ENCODE results near the gene NAPA.

DNA sequence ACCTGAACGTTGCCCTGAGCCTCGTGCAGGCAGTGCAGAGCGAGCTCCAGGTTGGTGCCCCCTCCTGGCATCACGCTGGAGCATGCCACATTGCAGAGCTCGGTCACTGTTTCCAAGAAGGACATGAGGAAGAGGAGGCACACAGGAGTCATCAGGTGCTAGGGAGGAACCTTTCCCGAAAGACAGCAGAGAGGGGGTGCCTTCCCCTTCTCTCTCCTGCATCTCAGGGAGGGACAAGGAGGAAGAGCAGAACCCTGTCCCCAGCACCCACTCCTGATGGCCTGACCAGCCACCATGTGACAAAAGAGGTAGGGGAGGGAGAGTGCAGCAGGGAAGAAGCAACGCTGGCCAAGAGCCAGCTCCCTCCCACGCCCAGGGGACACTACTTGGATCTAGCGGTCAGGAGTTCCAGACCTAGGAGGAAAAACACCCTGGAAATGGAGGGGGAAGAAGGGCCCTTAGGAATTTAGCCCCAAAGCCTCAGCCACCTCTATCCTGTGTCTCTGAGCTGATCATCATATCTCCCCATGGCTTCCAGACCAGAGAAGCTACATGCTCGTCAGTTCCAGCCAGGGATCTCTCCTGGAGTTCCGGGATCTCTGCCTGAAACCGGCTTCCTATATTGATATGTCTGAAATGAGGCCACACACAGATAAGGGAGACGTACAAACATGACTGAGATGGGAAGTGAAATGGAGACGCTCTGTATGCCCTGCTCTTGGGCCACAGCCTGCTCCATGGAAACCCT lies 17.0 kb upstream of the NAPA start:
- TF ChIP-seq, protein P1, sequence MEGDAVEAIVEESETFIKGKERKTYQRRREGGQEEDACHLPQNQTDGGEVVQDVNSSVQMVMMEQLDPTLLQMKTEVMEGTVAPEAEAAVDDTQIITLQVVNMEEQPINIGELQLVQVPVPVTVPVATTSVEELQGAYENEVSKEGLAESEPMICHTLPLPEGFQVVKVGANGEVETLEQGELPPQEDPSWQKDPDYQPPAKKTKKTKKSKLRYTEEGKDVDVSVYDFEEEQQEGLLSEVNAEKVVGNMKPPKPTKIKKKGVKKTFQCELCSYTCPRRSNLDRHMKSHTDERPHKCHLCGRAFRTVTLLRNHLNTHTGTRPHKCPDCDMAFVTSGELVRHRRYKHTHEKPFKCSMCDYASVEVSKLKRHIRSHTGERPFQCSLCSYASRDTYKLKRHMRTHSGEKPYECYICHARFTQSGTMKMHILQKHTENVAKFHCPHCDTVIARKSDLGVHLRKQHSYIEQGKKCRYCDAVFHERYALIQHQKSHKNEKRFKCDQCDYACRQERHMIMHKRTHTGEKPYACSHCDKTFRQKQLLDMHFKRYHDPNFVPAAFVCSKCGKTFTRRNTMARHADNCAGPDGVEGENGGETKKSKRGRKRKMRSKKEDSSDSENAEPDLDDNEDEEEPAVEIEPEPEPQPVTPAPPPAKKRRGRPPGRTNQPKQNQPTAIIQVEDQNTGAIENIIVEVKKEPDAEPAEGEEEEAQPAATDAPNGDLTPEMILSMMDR (conservative IDR thresholded peaks at IDR 0.05; ENCODE audit: low read length): peak; percentile 36; the same call in 1 of the 2 replicates
- no peak for TF ChIP-seq EZH2phosphoT487 (IDR thresholded peaks at IDR 0.05; ENCODE audit: borderline replicate concordance)

Data from Loucy (cell line).